ENCODE results near the gene SMAD6. TPM values are rescaled to one million over a fixed set of nuclear protein-coding genes. Genes with fewer than 3 reads are reported as not detected.
A peak's percentile ranks its signal among the peaks of the same experiment; 100 is the strongest.

The SMAD6 gene
- total and polyA plus RNA-seq, 9 of the 15 experiments (the other 6 are each of a cell fraction or from before 2014, with no cell fraction given) = 0.10 to 15.5 (median 3.7) TPM

- TF ChIP-seq ZNF512 (tag; IDR thresholded peaks at IDR 0.05) = no peak
- peak in 1 of 3 experiments; percentile 81; a peak in 2 of 6 replicates for TF ChIP-seq ZBTB11 (CRISPR knock-in tag; IDR thresholded peaks at IDR 0.05)
- TF ChIP-seq ZNF324 (CRISPR knock-in tag; IDR thresholded peaks at IDR 0.05) = no peak
- TF ChIP-seq ZNF277 (CRISPR knock-in tag; IDR thresholded peaks at IDR 0.05; ENCODE audit: borderline replicate concordance) = no peak
- TF ChIP-seq ZBTB7A (IDR thresholded peaks at IDR 0.05; ENCODE audit: borderline replicate concordance, control insufficient read depth, low read depth, low read length) = peak; percentile 84; the same call in 1 of the 2 replicates
- no peak for TF ChIP-seq ZNF76 (CRISPR knock-in tag; IDR thresholded peaks at IDR 0.05; ENCODE audit: borderline replicate concordance)
- peak; percentile 73 to 74; a peak in 3 of 4 replicates for TF ChIP-seq FOXA3 (CRISPR knock-in tag; conservative IDR thresholded peaks at IDR 0.05 in 1 of 2, IDR thresholded peaks at IDR 0.05 in 1 of 2)
- no peak for TF ChIP-seq E4F1 (CRISPR knock-in tag; IDR thresholded peaks at IDR 0.05; ENCODE audit: borderline replicate concordance)
- no peak for TF ChIP-seq ZNF140 (CRISPR knock-in tag; IDR thresholded peaks at IDR 0.05)
- no peak for TF ChIP-seq HNRNPH1 (optimal IDR thresholded peaks at IDR 0.05; ENCODE audit: low read depth, low read length)
- peak; percentile 94 for TF ChIP-seq NFIC (IDR thresholded peaks at IDR 0.05)
- TF ChIP-seq GTF2A2 (tag; IDR thresholded peaks at IDR 0.05) = no peak
- no peak for TF ChIP-seq CEBPZ (IDR thresholded peaks at IDR 0.05; ENCODE audit: borderline replicate concordance, low read depth, low read length)
- no peak for TF ChIP-seq POLR2AphosphoS2 (IDR thresholded peaks at IDR 0.05; ENCODE audit: low read length)
Observed at GRCh38 chr15:66679657-66680108, 22.4 kb upstream of the SMAD6 start (continued).

All from K562 (cell line).